DLD1 (cell line): ENCODE data around the gene SLC37A1.

Experiments used
- in situ Hi-C: cut with HindIII; loops from 2 replicates; pipeline ENCODE4 v1.10.0; 2017; ENCODE audit warnings: low sequenced_read_pairs

Gene SLC37A1

DNA sequence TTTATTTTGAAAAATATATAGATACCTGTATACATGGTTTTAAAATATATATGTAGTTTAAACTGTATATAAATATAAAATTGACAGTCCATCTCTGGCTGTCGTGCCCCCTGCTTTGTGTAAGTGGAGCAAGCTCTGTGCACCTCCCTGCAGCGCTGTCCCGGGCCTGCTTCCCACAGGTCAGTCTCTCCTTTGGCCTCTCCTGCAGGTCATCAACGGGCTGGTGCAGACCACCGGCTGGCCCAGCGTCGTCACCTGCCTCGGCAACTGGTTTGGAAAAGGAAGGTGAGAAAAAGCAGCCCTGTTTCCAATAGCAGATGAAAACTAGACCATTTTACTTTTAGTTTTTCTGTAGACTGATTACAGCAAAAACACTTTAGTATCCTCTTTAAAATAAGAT lies 28.5 kb downstream of the SLC37A1 start:
- in situ Hi-C loops, result no loop called here

DNA sequence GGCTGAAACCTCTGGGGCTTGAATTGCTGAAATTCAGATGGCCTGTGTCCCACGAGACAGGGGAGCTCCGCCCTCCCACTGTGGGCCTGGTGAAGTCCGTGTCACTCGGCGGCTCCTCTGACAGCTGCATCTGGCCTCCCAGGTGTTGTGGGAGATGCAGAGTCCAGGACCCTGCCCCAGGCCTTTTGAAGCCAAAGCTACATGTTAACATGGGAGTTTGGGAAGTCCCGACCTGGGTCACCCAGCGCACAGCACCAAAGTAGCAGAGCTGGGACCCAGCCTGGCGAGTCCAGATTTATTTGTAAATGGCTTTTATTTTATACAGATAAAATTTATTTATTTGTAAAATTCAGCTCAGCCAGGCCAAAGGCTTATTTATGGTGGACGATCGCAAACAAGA lies 28.9 kb downstream of the SLC37A1 start:
- in situ Hi-C loops, result no loop called here

GRCh38 chr21:42543106-42543847 lies 29.6 kb downstream of the SLC37A1 start:
- in situ Hi-C loops, result no loop called here

GRCh38 chr21:42544544-42544943 lies 30.9 kb downstream of the SLC37A1 start:
- in situ Hi-C loops, result no loop called here

DNA sequence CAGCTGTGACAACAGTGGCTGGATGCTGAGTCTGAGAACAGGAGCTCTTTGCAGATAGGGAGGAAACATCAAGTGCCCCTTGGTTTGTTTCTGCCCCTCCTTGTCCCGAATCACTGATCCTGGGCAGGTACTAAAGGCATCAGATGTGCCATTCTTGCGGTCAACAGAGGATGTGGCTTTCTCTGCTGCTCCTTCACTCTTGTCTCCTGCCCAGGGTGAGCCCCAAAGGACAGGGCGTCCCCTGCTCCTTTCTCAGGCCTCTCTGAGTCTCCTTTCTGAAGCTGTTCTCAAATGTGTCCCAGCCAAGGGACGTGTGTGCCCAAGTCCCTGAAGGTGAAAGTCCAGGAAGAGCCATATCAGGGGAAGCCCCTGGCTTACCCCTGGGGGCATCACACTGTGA lies 31.7 kb downstream of the SLC37A1 start:
- in situ Hi-C loops, result no loop called here

DNA sequence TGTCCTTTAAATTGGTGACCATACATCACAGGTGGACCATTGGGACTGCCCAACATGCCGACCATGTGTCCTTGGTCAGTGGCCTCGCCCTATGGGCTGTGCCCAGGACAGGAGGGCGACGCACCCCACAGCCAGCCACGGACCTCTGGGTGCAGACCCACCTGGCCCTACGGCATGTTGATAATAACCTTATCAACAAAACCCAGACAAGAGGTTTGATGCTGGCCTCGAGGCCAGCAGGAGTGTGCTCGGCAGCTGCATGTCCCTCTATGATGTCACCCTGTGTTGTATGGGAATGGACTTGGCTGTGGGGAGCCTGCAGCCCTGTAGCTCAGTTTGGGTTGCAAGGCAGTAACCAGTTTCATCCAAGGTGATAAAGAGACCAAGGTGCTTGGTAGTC lies 32.1 kb downstream of the SLC37A1 start:
- in situ Hi-C loops, result no loop called here

GRCh38 chr21:42546433-42546832 lies 32.8 kb downstream of the SLC37A1 start:
- in situ Hi-C loops, result no loop called here

- in situ Hi-C loops, result no loop called here
These were observed 33.6 kb downstream of the SLC37A1 start for GRCh38 chr21:42547001-42547905.

- in situ Hi-C loops, result no loop called here
These were observed 34.3 kb downstream of the SLC37A1 start for GRCh38 chr21:42547906-42548365.

DNA sequence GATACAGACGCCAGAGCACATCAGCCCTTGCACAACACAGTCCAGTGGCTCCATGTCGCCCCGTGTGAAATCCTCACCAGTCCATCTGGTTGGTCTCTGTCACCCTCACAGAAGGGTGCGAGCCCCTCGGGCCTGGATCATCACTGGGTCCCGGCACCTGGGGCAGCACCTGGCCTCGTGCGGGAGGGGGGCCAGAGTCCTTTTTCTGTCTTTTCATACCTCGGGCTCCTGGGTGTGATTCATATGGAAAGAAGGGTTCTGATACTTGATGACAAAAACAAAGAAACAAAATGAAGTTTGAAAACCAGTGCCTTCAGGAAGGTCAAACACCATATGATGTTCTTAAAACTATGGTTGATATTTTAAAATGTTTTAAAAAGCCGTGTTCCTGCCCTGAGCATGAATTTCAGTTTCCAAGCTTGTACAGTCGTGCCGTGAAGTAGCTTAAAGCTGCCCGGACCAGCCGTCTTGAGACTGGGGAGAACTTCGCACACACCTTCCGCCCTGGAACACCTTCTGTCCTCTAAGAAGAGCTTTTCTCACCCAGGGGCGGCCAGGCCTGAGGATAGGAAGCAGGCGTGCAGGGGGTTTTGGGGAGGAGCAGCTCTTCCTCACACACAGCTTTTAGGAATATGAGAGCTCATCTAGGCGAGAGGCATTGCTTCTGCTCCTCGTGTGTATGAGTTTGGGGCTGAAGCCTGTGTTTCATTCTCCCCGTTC lies 35.2 kb downstream of the SLC37A1 start:
- in situ Hi-C loops, result no loop called here

DNA sequence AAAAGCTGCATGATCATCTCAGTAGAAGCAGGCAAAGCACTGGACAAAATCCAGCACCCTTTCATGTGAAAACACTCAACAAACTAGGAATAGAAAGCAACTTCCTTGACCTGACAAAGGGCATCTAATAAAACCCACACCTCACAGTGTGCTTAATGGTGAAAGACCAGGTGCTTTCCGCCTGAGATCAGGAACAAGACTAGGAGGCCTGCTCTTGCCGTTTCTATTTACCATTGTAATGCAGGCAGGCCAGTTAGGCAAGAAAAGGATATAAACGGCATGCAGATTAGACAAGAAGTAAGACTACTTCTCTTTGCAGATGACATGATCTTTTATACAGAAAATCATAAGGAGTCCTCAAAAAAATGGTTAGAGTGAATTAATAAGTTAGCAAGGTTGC lies 37.2 kb downstream of the SLC37A1 start:
- in situ Hi-C loops, result no loop called here

- in situ Hi-C loops, result no loop called here
These were observed 39.0 kb downstream of the SLC37A1 start for GRCh38 chr21:42552407-42553336.

DNA sequence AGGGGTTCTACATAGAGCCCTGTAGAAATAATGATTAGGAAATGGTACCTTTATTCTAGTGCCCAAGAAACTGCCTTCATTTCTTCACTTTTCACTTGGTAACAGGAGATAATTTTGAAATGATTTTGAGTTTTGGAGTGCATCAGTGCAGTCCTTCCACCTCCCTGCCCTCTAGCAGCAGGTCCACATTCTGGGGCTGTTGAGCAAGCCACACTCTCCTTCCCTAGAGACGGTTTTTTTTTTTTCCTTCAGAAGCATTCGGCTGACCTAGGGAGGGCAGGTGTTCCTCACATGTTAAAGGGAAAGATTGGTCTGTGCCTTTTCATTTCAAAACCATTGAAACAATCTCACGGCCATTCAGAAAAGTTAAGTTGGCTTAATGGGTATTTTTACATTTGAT lies 39.8 kb downstream of the SLC37A1 start:
- in situ Hi-C loops, result no loop called here

DNA sequence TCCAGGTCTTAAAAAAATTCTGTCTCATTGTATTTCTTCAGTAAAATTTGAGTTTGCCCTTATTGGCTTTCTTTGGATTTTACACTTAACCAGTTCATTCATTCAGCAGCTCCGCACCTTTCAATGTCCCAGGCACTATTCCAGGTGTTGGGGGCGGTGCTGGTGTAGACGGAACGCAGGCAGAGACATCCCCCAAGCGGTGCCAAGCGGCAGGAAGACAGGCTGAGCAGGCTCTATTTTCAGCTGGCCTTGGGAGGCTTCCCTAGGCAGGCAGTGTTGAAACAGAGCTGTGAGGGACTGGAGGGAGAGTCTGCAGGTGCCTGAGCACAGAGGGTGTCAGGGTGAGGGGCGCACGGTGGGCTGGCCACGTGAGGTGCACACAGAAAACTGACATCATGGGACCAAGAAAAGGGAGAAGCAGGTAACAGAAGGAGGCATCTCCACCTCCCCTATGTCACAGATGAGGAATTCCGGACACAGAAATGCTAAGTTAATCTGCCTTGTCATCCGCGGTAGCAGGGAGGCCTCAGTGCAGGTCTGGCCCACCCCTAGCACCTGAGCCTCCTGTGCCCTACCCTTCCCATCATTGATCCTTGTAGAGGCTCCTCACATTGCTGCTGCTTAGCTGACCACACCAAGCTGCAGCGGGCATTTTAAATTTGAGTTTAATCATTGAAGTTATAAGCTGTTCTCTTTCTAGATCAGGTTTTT lies 40.8 kb downstream of the SLC37A1 start:
- in situ Hi-C loops, result no loop called here

- in situ Hi-C loops, result no loop called here
These were observed 42.2 kb downstream of the SLC37A1 start for GRCh38 chr21:42555756-42556438.

- in situ Hi-C loops, result no loop called here
These were observed 42.8 kb downstream of the SLC37A1 start for GRCh38 chr21:42556476-42556875.

- in situ Hi-C loops, result no loop called here
These were observed 43.3 kb downstream of the SLC37A1 start for GRCh38 chr21:42556960-42557359.

GRCh38 chr21:42557420-42557819 lies 43.8 kb downstream of the SLC37A1 start:
- in situ Hi-C loops, result no loop called here

DNA sequence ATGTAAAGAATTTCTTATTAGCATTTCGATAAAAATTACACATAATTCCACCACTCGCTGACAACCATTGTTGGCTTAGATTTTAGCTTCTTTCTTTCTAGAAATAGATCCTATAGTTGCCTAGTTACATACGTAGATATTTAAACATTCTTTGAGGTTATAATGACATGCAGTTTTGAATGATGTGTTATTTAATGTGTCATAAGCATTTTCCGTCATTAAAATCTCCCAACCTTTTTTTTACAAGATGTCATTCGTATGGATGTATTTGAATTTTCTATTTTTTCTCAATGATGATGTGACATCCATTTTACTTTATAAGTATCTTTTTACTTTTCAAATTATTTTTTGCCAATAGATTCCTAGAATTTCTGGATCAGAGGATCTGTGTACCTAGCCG lies 44.7 kb downstream of the SLC37A1 start:
- in situ Hi-C loops, result no loop called here
